Common myeloid progenitor, CD34-positive (primary cell): ENCODE data around the gene FAM53C.
"Not testable (repeated sequence)": the region's sequence is repeated elsewhere in the genome, so short reads cannot be mapped to it uniquely, and the experiment has no call there.

ENCODE experiments used
- CTCF ChIA-PET: fragments of 350-600 bp; sonication (Branson Sonifier 250); formaldehyde crosslinking; loops from one replicate; lab custom pipeline; 2021; ENCODE audit warnings: antibody characterized with exemption; lab: Charles Lee
- POLR2A ChIA-PET: fragments of 350-600 bp; sonication (Branson Sonifier 250); formaldehyde crosslinking; loops from one replicate; lab custom pipeline; 2021; ENCODE audit warnings: antibody characterized with exemption; lab: Charles Lee
- DNase-seq, 3 donors: peaks; one replicate each; pipeline versions ENCODE4 v3.0.0 to v3.0.0-alpha.2; 2013
- H3K27ac ChIP-seq, 2 experiments: 1 replicate in 1 of 2; 2 replicates in 1 of 2; pipeline ENCODE4 v1.7.0; 2013; ENCODE audit warnings: inconsistent platforms in 2 of 2, low read length in 2 of 2, mild to moderate bottlenecking in 2 of 2, low read depth in 1 of 2, moderate library complexity in 1 of 2; ENCODE audit not compliant: severe bottlenecking in 2 of 2, insufficient read depth in 1 of 2, poor library complexity in 1 of 2
- H3K27me3 ChIP-seq, 5 experiments: replicated peaks in 2 of 5; 1 replicate in 3 of 5; 2 replicates in 2 of 5; pipeline versions ENCODE4 v1.6.1 to v1.7.0; 2013; ENCODE audit warnings: low read length in 4 of 5, mild to moderate bottlenecking in 2 of 5, moderate library complexity in 2 of 5, inconsistent platforms in 1 of 5; ENCODE audit not compliant: insufficient read depth in 5 of 5, control insufficient read depth in 4 of 5
- H3K36me3 ChIP-seq, 4 experiments: 1 replicate in 2 of 4; 2 replicates in 2 of 4; pipeline versions ENCODE4 v1.6.1 to v1.7.0; 2013; ENCODE audit warnings: low read length in 3 of 4, control low read depth in 1 of 4, mild to moderate bottlenecking in 1 of 4; ENCODE audit not compliant: control insufficient read depth in 4 of 4, insufficient read depth in 4 of 4
- H3K4me1 ChIP-seq, 4 experiments: 1 replicate in 3 of 4; 2 replicates in 1 of 4; pipeline versions ENCODE4 v1.6.1 to v1.7.1; 2013; ENCODE audit warnings: low read length in 3 of 4, mild to moderate bottlenecking in 3 of 4, control low read depth in 1 of 4, inconsistent platforms in 1 of 4, moderate library complexity in 1 of 4; ENCODE audit not compliant: control insufficient read depth in 4 of 4, insufficient read depth in 4 of 4; ENCODE audit errors: control extremely low read depth in 1 of 4
- H3K4me3 ChIP-seq, 7 experiments: 1 replicate in 4 of 7; 2 replicates in 3 of 7; pipeline versions ENCODE4 v1.5.1 to v1.7.0; 2013; ENCODE audit warnings: mild to moderate bottlenecking in 7 of 7, low read length in 6 of 7, moderate library complexity in 6 of 7, inconsistent platforms in 2 of 7, low read depth in 2 of 7, control low read depth in 1 of 7; ENCODE audit not compliant: insufficient read depth in 4 of 7, control insufficient read depth in 1 of 7; ENCODE audit errors: extremely low read depth in 1 of 7
- H3K9me3 ChIP-seq, 5 experiments: 1 replicate in 4 of 5; 2 replicates in 1 of 5; pipeline versions ENCODE4 v1.6.1 to v1.7.1; 2013; ENCODE audit warnings: low read length in 4 of 5, mild to moderate bottlenecking in 2 of 5, inconsistent platforms in 1 of 5, low read depth in 1 of 5, moderate library complexity in 1 of 5; ENCODE audit not compliant: control insufficient read depth in 4 of 5, insufficient read depth in 2 of 5; ENCODE audit errors: control extremely low read depth in 1 of 5
- WGBS: methylation state at CpG from one replicate; pipeline ENCODE4 v1.1.5; 2013; ENCODE audit not compliant: insufficient coverage; 5-methylcytosine and 5-hydroxymethylcytosine counted together

The FAM53C gene

DNA sequence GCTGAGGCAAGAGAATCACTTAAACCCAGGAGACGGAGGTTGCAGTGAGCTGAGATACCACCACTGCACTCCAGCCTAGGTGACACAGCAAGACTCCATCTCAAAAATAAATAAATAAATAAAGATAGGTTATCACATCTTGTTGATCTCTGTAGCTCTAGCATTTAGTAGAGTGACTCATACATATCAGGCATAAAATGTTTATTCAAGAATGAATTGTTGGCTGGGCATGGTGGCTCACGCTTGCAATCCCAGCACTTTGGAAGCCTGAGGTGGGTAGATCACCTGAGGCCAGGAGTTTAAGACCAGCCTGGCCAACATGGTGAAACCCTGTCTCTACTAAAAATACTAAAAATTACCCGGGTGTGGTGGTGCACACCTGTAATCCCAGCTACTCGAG is 19.9 kb upstream of the FAM53C start:
- WGBS: 100% methylated on average over 2 of the region's 4 CpGs
- H3K27me3 ChIP-seq, H3K4me1 ChIP-seq, DNase-seq, H3K27ac ChIP-seq, H3K9me3 ChIP-seq, CTCF ChIA-PET, H3K4me3 ChIP-seq: not testable (repeated sequence)
- POLR2A ChIA-PET: interaction anchor here (0.6 kb wide), 1 partner anchor 9 kb away, joined by 3 read pairs; no protein-coding TSS in a partner anchor
- H3K36me3 ChIP-seq: peaks cover 2 to 19% (median 13%) of the 10 kb centered on the region in 4 experiments

DNA sequence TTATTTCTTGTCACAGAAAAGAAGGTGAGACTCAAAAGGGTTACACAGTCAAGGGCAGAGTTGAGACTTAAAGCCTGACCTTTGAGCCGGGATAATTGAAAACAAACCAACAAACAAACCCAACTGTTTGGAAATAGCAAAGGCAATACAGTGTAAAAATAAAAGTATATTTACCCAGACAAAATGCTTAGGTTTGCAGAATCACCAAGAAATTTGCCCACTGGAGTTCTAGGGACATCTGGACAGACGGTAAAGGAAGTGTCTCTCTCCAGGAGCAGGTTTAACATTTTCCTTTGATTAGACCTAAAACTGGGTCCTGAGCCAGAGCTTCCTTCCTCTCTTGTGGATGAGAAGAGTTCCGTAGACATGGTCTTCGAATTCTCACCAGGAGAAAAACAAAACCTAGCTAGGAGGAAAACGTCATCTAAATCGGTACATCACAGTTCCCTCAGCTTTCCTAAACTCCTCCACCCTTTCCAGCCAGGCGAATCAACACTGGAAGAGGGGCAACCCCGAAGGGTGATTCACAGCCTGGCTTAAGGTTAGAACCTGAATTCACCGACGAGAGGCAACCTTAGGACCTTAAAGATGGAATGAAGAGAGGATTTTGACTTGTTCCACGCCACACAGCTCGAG is 7.1 kb upstream of the FAM53C start:
- peak overlapping the region; percentile 41 to 99 (median 85) for H3K4me3 ChIP-seq
- peaks cover 7 to 20% (median 14%) of the 10 kb centered on the region in 4 experiments for H3K4me1 ChIP-seq
- no peaks in the 10 kb centered on the region for H3K27me3 ChIP-seq
- no peaks in the 10 kb centered on the region for H3K9me3 ChIP-seq
- DNase-seq: no peak
- H3K27ac ChIP-seq: peak overlapping the region in 1 of 2 experiments; percentile 65
- peaks cover 0 to 4% (median 0%) of the 10 kb centered on the region in 4 experiments for H3K36me3 ChIP-seq
- ChIA-PET POLR2A (interaction anchor here (0.6 to 1.5 kb wide), 4 partner anchors 9 to 1134 kb away, joined by 3 to 11 read pairs (median 5); partner anchors contain the start of gene KDM3B), CTCF (interaction anchor here (1.1 to 16.0 kb wide), 3 partner anchors 21 to 119 kb away, joined by 3 to 233 read pairs (median 5); partner anchors contain the start of gene KDM3B)
- WGBS: 2% methylated on average over 10 of the region's 12 CpGs

DNA sequence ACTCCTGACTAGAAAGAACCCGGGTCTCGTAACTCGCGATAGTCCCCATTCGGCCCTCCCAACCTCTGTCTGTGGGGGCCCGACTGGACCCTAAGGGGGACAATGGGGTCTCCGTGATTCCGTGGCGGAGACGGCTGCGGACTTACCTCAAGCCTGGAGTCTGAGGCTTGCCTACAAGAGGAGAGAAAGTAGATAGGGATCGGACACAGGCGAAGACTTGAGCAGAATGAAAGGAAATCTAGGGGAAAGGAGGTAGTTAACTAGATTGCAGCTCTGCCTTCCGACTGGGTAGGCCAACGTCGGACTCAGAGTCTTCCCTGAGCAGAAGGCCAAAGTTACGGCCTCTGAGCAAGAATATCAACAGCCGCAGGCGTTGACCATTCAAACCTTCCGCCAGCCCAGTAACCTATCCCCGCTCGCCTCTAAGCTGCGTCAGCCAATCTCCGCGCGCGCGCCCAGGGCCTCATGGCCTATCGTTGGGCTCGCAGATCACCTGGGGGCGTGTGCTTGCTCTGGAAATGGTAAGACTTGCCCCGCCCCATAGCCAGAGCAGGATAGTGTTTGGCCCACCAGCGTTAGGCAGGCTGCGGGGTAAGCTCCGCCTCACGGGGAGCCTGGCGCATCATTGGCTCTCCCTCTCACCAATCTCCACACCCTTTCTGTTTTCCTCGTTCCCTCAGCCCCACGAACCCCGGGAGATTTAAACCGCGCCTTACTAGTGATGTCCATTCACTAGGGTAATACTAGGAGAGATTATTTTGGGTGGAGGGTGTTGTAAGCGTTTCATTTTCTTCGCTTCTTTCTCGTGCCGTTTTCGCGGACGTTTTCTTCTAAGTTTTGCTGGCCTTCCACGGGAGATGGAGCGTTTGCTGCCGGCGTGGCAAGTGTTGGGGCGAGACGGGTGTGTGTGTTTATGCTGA is 6.4 kb upstream of the FAM53C start, which contains the start of gene CDC25C:
CDC25C (minus strand) TSS at position 356 of the 920 bp plus-strand sequence. CDS start 624 bp downstream, outside the sequence.
- POLR2A ChIA-PET: interaction anchor here (0.6 to 1.5 kb wide), 4 partner anchors 8 to 1133 kb away, joined by 3 to 11 read pairs (median 5); partner anchors contain the start of gene KDM3B
- DNase-seq: peak; percentile 99
- CTCF ChIA-PET: interaction anchor here (0.9 to 16.0 kb wide), 4 partner anchors 10 to 119 kb away, joined by 3 to 233 read pairs (median 4); partner anchors contain the start of gene KDM3B
- peak within 1 kb of the TSS in 1 of 2 experiments; percentile 65 for H3K27ac ChIP-seq
- no peaks in the 10 kb centered on the region for H3K27me3 ChIP-seq
- H3K4me3 ChIP-seq: peak within 1 kb of the TSS; percentile 41 to 99 (median 85)
- WGBS: 0% methylated on average over 32 of the region's 55 CpGs
- peaks cover 7 to 23% (median 15%) of the 10 kb centered on the region in 4 experiments for H3K4me1 ChIP-seq
- H3K9me3 ChIP-seq: no peaks in the 10 kb centered on the region
- H3K36me3 ChIP-seq: peaks cover 0 to 4% (median 0%) of the 10 kb centered on the region in 4 experiments

DNA sequence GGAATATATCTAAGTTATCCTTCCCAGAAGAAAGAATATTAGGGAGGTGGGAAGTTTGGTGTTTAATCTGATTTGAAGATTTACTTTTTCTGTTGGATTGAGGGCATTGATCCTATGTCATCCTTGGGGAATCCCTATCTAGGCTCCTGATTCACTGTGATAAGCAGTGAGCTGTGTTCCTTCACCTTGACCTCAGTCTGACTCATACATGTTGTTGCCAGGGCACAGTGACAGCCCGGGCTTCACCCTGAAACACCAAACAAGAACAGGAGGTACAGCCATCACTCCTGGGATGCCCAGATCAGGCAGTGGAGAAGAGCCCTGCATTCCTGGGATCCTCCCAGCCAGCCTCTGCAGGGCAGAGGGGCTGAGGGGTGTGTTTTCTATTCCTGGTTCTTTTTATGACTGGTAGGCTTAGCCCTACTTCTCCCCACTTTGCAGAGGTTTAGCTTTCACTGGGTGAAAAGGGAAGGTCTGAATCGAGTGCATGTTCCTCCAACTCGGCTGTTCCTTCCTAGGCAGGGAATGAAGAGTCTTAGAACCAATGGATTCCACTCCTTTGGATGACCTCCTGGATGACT is 3.1 kb upstream of the FAM53C start:
- Histone ChIP-seq H3K4me1 (peaks cover 20 to 45% (median 35%) of the 10 kb centered on the region in 4 experiments), H3K36me3 (peaks cover 0 to under 1% (median 0%) of the 10 kb centered on the region in 4 experiments), H3K27ac (no peak overlapping the region), H3K9me3 (no peaks in the 10 kb centered on the region), H3K27me3 (no peaks in the 10 kb centered on the region), H3K4me3 (no peak overlapping the region)
- no peak for DNase-seq
- ChIA-PET POLR2A (interaction anchor here (0.6 kb wide), 1 partner anchor 12 kb away, joined by 4 read pairs; no protein-coding TSS in a partner anchor), CTCF (interaction anchor here (1.2 to 16.0 kb wide), 2 partner anchors 17 to 154 kb away, joined by 4 to 233 read pairs; partner anchors contain the start of gene KDM3B)
- WGBS: 100% methylated on average over 2 of the region's 3 CpGs

DNA sequence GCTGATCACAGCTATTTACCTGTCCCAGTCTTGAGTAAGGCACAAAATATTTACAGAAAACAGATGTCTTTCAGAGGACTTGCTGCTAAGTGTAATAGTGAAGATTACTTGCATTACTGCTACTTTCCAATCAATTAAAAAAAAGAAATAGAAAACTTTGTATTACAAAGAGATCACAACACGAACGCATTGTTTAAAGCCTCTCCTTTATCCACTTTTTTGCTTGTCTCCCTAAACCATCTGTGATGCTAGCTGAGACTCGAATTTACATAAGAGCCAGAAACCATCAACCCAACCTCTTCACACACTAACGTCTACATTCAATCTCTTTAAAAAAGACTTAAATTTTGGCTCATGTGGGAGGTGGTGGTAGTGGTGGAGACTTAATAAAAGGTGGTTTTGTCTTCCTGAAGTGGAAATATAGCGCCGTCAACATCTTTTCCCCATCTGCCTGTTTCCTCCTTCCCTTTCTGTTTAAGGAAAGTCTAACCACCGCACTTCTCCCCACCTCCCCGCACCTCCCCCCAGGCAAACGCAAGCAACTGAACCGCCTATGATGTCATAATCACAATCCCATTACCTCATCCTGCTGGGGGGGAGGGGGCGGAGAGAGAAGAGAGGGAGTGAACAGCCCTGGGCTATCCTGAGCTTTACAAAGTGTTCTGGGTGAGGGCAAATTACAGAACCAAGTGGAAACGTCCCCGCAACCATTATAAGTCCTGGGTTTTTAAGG is 948 bp upstream of the FAM53C start:
- peaks cover 13 to 39% (median 30%) of the 10 kb centered on the region in 4 experiments for H3K4me1 ChIP-seq
- H3K4me3 ChIP-seq: peak overlapping the region; percentile 81 to 95 (median 89)
- 44% methylated on average over 3 of the region's 13 CpGs for WGBS
- POLR2A ChIA-PET: interaction anchor here (1.0 to 4.0 kb wide), 4 partner anchors 11 to 153 kb away, joined by 3 to 44 read pairs (median 24); partner anchors contain the start of gene KDM3B
- peak; percentile 90 to 91 (median 90) for DNase-seq
- H3K27me3 ChIP-seq: no peaks in the 10 kb centered on the region
- peak overlapping the region; percentile 100 for H3K27ac ChIP-seq
- H3K36me3 ChIP-seq: peaks cover 3 to 14% (median 10%) of the 10 kb centered on the region in 4 experiments
- CTCF ChIA-PET: interaction anchor here (1.2 to 16.0 kb wide), 3 partner anchors 15 to 33 kb away, joined by 3 to 233 read pairs (median 5); partner anchors contain the start of gene KDM3B
- no peaks in the 10 kb centered on the region for H3K9me3 ChIP-seq
